Prostate gland (tissue), 2 donors: ENCODE data around the gene MGLL.

Experiments used
- CTCF ChIP-seq, 4 experiments: fragments of 200-600 bp in 2 of 4; fragments of 450-650 bp in 2 of 4; sonication (generic) in 2 of 4; IDR thresholded peaks; 1 replicate in 3 of 4; 2 replicates in 1 of 4; pipeline ENCODE4 v1.5.1; 2016 to 2019; ENCODE audit warnings: antibody characterized with exemption in 4 of 4, mild to moderate bottlenecking in 2 of 4, moderate library complexity in 2 of 4
- POLR2A ChIP-seq: fragments of 450-650 bp; IDR thresholded peaks from one replicate; pipeline ENCODE4 v1.6.1; 2016; ENCODE audit warnings: antibody characterized with exemption, mild to moderate bottlenecking

DNA sequence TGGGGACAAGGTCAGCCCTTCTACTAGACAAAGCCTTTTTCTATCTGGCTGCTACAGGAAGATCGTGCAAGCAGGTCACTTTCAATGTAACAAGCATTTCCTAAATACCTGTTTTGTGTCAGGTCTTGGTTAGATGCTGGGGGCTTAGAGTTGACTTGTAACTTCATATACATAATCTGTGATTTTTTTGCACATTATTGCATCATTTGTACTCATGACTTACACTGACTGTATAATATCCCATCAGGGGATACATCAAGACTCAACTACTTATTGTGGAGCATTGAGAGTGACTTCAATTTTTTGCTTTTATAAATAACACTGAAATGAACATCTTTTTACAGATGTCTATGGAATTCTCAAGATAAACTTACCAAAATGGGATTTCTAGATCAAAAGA lies 80.6 kb downstream of the MGLL start:
- TF ChIP-seq CTCF (IDR thresholded peaks at IDR 0.05) (no peak), POLR2A (no peak)
